HG03095 (cell line): Measurements from ENCODE around the gene ABCB11.

ENCODE experiments used
- ATAC-seq: cut with Tn5 transposase; IDR thresholded peaks from one replicate; pipeline ENCODE4 v1.9.1; 2021; ENCODE audit warnings: moderate library complexity; ENCODE audit not compliant: unreplicated experiment

ABCB11 gene

GRCh38 chr2:169010633-169011460 lies 20.3 kb downstream of the ABCB11 start:
- no peak for ATAC-seq

GRCh38 chr2:169009865-169010579 lies 21.1 kb downstream of the ABCB11 start:
- no peak for ATAC-seq

- ATAC-seq, result no peak
Measured at GRCh38 chr2:169007941-169008340, 23.2 kb downstream of the ABCB11 start.

DNA sequence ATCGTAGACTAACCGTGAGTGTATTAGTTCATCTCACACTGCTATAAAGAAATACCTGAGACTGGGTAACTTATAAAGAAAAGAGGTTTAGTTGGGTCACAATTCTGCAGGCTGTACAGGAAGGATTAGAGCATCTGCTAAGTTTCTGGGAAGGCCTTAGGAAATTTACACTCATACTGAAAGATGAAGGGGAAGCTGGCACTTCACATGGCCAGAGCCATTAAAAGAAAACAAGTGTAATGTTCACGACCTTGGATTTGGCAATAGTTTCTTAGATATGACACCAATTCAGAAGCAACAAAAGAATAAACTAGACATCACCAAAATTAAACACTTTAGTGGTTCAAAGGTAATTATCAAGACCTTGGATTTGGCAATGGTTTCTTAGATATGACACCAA lies 23.8 kb downstream of the ABCB11 start:
- ATAC-seq, result no peak

DNA sequence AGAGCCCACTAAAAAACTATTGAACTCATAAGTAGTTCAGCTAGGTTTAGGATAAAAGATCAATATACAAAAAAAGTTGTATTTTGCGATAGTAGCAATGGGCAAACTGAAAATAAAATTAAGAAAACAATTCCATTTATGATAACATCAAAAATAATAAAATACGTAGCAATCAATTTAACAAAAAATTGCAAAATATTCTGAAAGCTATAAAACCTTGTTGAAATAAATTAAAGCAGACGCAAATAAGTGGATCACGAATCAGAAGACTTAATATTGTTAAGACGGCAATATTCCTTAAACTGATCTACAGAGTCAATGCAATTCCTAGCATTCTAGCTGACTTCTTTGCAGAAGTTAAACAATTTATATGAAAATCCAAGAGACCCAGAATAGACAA lies 24.5 kb downstream of the ABCB11 start:
- no peak for ATAC-seq

DNA sequence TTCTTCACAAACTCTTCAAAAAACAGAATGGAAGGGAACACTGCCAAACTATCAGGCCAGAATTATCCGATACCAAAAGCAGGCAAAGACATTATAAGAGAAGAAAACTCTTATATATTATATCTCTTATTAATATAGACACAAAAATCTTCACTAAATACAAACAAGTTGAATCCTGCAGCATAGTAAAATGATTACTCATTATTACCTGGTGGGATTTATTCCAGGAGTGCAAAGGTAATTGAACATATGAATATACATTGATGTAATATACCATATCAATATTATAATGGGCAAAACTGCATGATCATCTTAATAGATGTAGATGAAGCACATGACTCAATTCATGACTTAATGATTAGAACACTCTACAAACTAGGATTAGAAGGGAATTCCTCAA lies 25.1 kb downstream of the ABCB11 start:
- no peak for ATAC-seq

GRCh38 chr2:169005080-169005598 lies 26.0 kb downstream of the ABCB11 start:
- no peak for ATAC-seq

DNA sequence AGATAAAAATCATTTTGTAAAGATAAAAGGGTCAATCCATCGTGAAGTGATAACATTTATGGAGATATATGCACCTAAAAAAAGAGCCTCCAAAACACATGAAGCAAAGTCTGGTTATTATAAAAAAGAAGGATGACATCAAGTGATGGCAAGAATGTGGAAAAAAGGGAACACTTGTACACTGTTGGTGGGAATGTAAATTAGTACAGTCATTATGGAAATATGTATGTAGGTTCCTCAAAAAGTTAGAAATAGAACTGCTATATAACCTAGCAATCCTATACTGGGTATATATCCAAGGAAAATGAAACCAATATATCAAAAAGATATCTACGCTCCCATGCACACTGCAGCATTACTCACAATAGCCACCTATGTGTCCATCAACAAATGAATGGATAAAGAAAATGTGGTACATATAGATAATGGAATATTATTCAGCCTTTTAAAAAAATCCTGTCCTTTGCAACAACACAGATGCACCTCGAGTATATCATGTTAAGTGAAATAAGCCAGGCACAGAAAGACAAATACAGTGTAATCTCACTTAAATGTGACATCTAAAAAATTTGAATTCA lies 28.9 kb downstream of the ABCB11 start:
- ATAC-seq, result no peak

- no peak for ATAC-seq
Measured at GRCh38 chr2:169001116-169001815, 29.9 kb downstream of the ABCB11 start.

DNA sequence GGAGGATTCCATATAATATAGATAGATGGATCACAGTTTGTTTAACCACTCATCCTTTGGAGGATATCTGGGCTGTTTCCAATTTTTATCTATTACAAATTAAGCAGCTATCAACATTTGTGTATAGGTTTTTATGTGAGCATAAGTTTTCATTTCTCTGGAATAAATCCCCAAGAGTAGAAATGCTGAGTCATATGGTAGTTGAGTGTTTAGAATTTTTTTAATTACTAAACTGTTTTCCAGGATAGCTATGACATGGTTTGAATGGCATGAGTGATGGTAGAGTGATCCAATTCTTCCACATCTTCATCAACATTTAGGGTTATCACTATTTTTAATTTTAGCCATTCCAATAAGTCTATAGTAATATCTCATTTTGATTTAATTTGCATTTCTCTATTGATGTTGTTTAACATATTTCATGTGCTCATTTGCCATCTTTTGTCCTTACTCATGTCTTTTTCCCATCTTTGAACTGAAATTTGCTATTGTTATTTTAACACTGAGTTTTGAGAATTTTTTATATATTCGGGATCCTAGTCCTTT lies 31.4 kb downstream of the ABCB11 start:
- ATAC-seq, result no peak

DNA sequence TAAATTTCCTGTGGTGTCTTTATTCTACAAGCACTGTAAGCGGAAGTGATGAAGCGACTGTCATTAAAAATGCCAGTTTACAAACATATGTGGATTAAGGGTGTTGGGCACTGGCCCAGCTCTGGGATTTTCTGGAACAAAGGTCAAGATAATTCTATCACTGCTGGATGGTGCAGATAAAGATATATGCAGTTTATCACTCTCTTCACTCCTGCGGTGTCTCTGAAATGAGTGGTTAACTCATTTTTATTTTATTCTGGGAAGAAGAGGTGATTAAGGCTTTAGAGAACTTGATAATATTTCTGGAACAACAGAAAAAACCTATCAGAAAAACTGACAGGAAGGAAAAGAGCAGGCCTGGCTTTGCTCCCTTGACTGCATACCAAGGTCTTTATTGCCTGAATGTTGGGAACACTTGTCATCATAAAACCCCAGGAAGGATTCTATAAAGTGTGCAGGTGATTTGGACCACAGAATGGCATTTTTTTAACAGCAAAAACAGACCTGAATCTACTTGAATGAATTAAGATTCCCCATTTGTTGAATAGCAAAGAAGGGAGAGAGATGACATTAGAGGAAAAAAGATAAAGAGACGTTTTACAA lies 32.4 kb downstream of the ABCB11 start:
- ATAC-seq, result no peak

DNA sequence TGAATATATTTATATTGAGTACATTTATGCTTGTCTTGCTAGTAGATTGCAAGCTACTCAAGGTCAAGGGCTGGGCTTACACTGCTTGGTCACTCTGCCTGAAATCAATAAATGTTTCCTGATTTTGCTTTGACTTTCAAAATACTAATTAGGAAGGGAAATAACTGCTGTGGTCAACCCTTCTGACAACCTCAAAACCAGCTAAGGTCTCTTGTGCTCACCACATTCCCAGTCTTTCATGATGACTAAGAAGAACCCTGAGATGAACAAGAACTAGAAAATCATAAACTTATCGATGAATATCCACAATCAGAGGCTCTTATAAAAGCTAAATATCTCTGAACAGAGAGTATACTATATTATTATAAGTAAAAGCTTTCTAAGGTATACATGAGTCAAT lies 33.3 kb downstream of the ABCB11 start:
- ATAC-seq, result no peak

- ATAC-seq, result no peak
Measured at GRCh38 chr2:168997118-168997521, 34.0 kb downstream of the ABCB11 start.

- ATAC-seq, result no peak
Measured at GRCh38 chr2:168995744-168996143, 35.4 kb downstream of the ABCB11 start.

DNA sequence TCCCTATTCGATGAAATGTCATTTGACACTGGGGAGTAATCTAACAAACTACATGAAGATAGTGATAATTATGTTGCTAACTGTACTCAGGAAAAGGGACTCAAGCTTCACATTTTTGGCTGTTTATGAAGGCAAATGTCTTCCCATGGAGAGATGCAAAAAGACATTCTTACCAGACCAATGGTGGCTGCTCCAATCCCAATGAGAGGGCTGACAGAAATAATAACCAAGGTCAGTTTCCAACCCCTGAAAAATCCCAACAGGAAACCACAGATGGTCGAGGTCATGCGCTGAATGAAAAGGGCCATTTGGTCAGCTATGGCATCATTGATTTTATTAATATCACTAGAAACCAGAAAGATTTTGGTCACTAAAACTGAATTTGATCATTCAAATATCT lies 37.6 kb downstream of the ABCB11 start:
- no peak for ATAC-seq

GRCh38 chr2:168992591-168993349 lies 38.4 kb downstream of the ABCB11 start:
- ATAC-seq, result no peak

DNA sequence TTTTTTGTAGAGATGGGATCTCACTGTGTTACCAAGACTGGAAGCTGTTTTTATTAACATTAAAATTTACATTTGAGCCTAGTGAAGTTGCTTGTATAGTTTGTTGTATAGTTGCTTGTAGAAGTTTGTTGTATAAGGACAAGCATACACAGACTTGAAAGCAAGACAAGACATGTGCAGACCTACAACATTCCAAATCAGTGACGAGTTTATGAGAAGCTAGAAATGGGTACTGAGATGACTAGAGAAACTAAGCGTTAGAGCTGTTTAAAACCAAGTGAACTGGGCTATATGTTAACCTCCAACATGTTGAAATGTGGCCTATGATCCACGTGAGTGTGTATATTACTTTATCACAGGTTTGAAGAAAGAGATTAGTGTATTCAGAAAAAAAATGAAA lies 39.1 kb downstream of the ABCB11 start:
- no peak for ATAC-seq

DNA sequence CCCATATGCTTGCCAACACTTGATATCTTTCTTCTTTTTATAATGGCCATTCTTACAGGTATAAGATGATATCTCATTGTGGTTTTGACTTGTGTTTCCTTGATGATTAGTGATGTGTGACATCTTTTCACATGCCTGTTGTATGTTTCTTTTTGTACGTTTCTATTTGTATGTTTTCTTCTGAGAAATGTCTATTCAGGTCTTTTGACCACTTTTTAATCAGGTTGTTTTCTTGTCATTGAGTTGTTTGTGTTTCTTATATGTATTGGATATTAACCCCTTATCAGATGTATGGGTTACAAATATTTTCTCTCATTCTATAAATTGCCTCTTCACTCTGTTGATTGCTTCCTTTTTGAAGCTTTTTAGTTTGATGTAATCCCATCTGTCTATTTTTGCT lies 42.4 kb downstream of the ABCB11 start:
- ATAC-seq, result no peak

DNA sequence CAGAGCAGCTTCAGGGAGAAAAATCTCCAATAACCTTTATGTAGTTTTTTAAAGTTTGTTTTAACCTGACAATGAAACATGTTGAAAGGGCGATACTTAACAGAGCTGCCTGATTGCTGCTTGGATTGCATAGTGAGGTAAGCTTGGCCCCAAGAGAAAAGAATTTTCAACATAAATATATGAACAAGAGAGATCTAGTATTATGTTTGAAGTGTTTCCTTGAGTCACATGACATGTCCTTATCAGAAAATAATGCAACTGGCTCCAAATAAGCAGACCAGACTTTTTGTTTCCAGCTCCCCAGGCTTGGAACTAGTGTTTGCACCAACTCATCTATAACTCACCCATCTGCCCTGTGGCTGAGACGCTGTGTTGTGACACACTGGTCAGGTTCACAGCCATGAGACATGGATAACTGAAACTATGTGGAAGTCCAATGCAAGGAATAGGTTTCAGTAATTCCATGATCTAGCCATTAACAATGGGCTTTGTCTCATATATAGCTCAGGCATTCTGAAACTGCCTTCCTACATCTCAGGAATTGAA lies 44.7 kb downstream of the ABCB11 start:
- ATAC-seq, result no peak

GRCh38 chr2:168981651-168982050 lies 49.5 kb downstream of the ABCB11 start:
- no peak for ATAC-seq
